Lower lobe of right lung (tissue), 2 donors: Measurements from ENCODE around the gene MALAT1. TPM values are rescaled to one million over a fixed set of nuclear protein-coding genes. Genes with fewer than 3 reads are reported as not detected.

Source experiments
- ATAC-seq, 2 donors: fragments of 200-7000 bp; cut with Tn5 transposase; one replicate each; pipeline ENCODE4 v1.9.1; 2020 to 2022; ENCODE audit warnings: mild to moderate bottlenecking in 2 of 2, moderate library complexity in 2 of 2
- DNase-seq: peaks from one replicate; pipeline ENCODE4 v3.0.0-alpha.2; 2020
- H3K27ac ChIP-seq: fragments of 200-600 bp; one replicate; pipeline ENCODE4 v1.8.0; 2022
- H3K27me3 ChIP-seq: fragments of 200-600 bp; one replicate; pipeline ENCODE4 v1.8.0; 2022; ENCODE audit warnings: low read depth
- H3K36me3 ChIP-seq: fragments of 200-600 bp; one replicate; pipeline ENCODE4 v1.8.0; 2022; ENCODE audit warnings: mild to moderate bottlenecking
- H3K4me1 ChIP-seq: fragments of 200-600 bp; one replicate; pipeline ENCODE4 v1.8.0; 2022
- H3K4me3 ChIP-seq: fragments of 200-600 bp; one replicate; pipeline ENCODE4 v1.8.0; 2022; ENCODE audit warnings: mild to moderate bottlenecking
- H3K9me3 ChIP-seq: fragments of 200-600 bp; one replicate; pipeline ENCODE4 v1.8.0; 2022
- CTCF ChIP-seq: fragments of 200-600 bp; IDR thresholded peaks from one replicate; pipeline ENCODE4 v1.8.0; 2022; ENCODE audit warnings: antibody characterized with exemption, mild to moderate bottlenecking
- intact Hi-C: fragments of 100-400 bp; cut with DNase I; formaldehyde crosslinking; loops from one replicate; pipeline ENCODE4 v1.11.0; 2022
- total RNA-seq: library from RNA; stranded (reverse); fragmentation: NEBNext Ultra II Directional; extraction: Animal tissue kit (Norgen Biotek cat#: 25700); gene quantifications from one replicate; pipeline ENCODE4 v1.2.1, GENCODE V29; 2021
- donor health status: DM: no; HTN: yes; CAD: no; lungs with severe emphysema.

MALAT1 gene
- total RNA-seq, 1 donor from 2014 or later, result 11,612 TPM

DNA sequence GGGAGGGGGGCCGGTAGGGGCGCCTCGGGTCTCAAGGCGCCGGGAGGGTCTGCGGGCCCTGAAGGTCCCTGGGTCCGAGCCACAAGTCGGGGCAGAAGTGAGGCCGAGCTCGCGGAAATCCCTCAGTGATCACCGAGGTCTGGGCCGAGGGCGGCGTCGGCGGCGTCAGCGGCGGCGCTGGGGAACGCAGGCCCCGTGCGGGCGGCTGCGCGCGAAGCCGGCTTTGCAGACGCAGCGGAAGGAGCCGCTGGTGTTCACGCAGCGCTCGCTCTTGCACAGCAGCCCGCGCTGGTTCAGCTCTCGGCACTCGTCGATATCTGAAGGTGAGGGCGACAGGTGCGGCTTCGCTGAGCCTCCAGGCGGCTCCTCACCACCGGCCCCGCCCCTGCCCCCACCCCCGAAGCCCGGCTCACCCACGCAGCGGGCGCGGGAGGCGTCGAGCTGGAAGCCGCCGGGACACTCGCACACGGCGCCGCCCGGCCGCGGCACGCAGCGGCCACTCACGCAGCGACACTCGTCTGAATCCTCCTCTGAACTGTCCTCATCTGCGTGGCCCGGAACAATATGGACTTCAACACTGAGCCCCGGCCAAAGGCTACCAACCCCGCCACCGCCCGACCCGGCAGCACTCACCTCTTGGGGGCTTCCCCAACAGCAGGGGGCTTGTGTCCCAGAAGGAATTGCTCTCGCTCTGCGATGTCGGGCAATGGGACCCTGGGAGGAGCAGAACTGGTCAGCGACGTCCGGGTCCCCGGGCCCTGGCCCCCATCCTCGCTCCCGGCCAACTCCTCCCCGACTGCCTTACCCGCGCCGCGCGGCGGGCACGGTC lies 40.3 kb downstream of the MALAT1 start:
- intact Hi-C loops, result no loop called here
- H3K27me3 ChIP-seq, result no peaks in the 10 kb centered on the region
- TF ChIP-seq CTCF, result no peak
- H3K27ac ChIP-seq, result peak overlapping the region; percentile 90
- peak overlapping the region; percentile 76 for H3K4me3 ChIP-seq
- H3K9me3 ChIP-seq, result no peaks in the 10 kb centered on the region
- ATAC-seq (no peak), DNase-seq (no peak)
- peaks cover 29% of the 10 kb centered on the region for H3K4me1 ChIP-seq
- H3K36me3 ChIP-seq, result peaks cover 47% of the 10 kb centered on the region

DNA sequence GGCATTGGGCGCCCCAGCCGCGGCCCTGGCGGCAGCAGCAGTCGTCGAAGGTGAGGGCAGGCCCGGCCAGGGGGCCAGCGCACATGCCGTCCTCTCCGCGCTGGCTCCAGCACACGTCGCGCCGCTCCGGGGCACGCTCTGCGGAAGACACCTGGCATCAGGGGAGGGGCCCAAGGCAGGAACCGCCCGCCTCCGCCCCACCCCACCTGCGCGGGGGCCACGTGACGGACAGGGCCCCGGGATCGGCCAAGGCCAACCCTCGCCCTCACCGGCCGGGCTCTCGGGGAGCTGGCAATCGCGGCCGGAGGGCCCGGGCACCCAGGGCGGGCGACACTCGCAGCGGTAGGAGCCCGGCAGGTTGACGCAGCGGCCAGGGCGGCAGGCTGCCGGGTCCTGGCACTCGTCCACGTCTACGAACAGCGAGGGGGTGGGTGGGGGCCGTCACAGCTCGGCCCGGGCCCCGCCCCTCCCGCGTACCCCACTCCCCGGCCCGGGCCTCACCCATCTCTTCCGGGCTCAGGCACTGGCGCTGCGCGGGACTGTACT lies 41.0 kb downstream of the MALAT1 start:
- peak; percentile 45 to 57 for ATAC-seq
- Histone ChIP-seq H3K36me3 (peaks cover 40% of the 10 kb centered on the region), H3K9me3 (no peaks in the 10 kb centered on the region), H3K4me1 (peaks cover 29% of the 10 kb centered on the region), H3K4me3 (peak overlapping the region; percentile 76), H3K27me3 (no peaks in the 10 kb centered on the region), H3K27ac (peak overlapping the region; percentile 90)
- intact Hi-C loops, result no loop called here
- TF ChIP-seq CTCF, result no peak
- no peak for DNase-seq

- intact Hi-C loops, result no loop called here
These were observed 41.6 kb downstream of the MALAT1 start for GRCh38 chr11:65540290-65541092.

DNA sequence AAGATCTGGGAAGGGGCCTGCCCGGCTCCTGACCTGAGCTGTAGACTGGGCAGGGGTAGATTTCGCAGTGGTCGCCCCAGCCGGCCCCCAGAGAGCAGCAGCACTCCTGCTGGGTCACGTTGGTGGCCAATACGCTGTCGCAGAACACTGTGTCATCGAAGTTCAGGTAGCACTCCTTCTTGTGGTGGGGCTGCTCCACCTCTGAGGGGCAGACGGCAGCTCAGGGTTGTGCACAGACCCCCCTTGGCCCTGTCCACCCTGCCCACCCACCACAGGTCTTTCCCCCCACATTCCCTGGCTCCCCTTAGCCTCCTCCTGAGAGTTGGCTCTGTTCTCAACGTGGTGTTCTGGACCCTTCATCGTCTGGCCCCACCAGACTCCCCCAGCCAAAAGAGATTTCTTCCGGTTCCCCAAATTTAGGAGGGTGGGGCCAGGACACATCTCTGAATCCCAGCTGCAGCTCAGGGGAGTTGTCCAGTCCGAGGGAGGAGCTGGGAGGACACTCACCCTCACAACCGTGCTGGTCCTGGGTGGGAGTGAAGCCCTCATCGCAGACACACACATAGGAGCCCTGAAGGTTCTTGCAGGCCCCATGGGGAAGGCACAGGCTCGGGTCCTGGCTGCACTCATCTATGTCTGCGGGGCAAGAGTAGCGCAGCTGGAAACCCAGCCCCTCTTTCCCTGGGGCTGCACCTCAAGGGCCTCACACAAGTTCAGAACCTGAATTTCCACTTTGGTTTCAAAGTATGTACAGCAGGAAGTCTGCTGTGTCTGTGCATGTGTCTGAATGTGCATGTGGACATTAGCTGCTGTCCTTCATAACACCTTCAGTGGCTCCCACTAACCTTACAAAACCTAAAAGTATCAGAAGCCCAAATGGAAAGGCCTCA lies 42.5 kb downstream of the MALAT1 start:
- Histone ChIP-seq H3K4me3 (peak overlapping the region; percentile 76), H3K27me3 (no peaks in the 10 kb centered on the region), H3K9me3 (no peaks in the 10 kb centered on the region), H3K36me3 (peaks cover 30% of the 10 kb centered on the region), H3K27ac (peak overlapping the region; percentile 90), H3K4me1 (peaks cover 35% of the 10 kb centered on the region)
- no peak for ATAC-seq
- intact Hi-C loops, result no loop called here
- TF ChIP-seq CTCF, result no peak
- DNase-seq, result no peak

More at GRCh38 chr11:65540290-65541092, 41.6 kb downstream of the MALAT1 start:
- ATAC-seq, result peak; percentile 95
- TF ChIP-seq CTCF, result peak; percentile 83
- Histone ChIP-seq H3K36me3 (peaks cover 39% of the 10 kb centered on the region), H3K27me3 (no peaks in the 10 kb centered on the region), H3K4me1 (peaks cover 29% of the 10 kb centered on the region), H3K4me3 (peak overlapping the region; percentile 76), H3K27ac (peak overlapping the region; percentile 90), H3K9me3 (no peaks in the 10 kb centered on the region)
- peak; percentile 95 for DNase-seq
